HG03521 (cell line): ENCODE data around the gene RNF167.
"Not testable (repeated sequence)": the region's sequence is repeated elsewhere in the genome, so short reads cannot be mapped to it uniquely, and the experiment has no call there.

Source experiments
- ATAC-seq: cut with Tn5 transposase; IDR thresholded peaks from one replicate; pipeline ENCODE4 v1.9.1; 2021; ENCODE audit warnings: mild to moderate bottlenecking, moderate library complexity; ENCODE audit not compliant: unreplicated experiment

The RNF167 gene

GRCh38 chr17:4901648-4902344 is 38.3 kb upstream of the RNF167 start:
- ATAC-seq = no peak

DNA sequence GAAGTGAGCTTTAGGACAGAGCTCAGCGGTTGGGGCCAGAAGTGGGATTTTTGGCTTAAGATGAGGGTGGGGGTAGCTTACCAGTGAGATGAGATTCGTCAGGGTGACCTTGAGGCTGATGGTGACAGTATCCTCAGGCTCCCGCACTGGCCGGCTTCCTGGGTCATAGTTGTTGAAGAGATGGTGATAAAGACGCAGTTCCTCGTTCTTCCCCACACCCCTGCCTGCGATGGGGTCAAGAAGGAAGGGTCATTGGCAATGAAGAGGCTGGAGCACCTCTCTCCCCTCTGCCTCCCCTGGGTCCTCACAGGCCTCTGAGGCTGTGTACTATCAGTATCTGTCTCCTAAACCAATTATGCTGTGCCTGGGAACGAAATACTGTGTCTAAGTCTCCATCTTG is 37.5 kb upstream of the RNF167 start:
- no peak for ATAC-seq

DNA sequence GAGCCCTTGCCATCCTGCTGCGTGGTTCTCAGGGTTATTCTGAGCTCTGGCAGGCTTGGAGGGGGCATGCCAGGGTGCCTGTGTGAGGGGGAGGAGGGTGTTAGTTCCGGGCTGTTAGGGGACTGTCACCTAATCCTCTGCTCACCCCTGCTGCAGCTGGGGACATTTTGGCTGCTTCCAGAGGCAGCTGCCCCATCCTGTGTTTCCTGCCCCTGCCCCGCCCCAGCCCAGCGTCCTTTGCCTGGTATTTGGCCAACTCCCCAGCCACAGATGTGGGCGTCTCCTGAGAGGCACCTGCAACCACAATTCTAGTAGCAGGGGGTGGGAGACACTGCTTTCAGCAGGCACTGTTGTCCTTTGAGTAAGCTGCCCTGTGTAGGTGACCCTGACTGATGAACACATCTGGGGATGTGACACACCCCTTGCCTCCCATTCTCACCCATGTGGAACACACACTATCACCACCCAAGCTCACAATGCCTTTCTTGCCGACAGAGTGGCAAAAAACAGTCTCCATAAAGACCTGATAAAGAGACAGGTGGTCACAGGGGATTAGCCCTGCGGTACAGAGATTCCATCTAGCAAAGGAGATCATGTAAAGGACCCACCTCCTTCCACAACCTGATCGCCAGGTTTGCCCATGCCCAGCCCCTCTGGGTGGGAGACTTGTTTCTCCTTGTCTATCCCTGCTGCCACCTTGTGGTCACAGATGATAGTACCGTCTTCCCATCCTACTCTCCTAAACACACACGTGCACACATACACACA is 36.8 kb upstream of the RNF167 start, which contains the start of gene CHRNE:
CHRNE (minus strand) TSS at position 48 of the 768 bp plus-strand sequence; CDS start at position 13, 35 bp downstream.
- no peak for ATAC-seq

GRCh38 chr17:4906642-4907041 is 33.4 kb upstream of the RNF167 start:
- not testable (repeated sequence) for ATAC-seq

DNA sequence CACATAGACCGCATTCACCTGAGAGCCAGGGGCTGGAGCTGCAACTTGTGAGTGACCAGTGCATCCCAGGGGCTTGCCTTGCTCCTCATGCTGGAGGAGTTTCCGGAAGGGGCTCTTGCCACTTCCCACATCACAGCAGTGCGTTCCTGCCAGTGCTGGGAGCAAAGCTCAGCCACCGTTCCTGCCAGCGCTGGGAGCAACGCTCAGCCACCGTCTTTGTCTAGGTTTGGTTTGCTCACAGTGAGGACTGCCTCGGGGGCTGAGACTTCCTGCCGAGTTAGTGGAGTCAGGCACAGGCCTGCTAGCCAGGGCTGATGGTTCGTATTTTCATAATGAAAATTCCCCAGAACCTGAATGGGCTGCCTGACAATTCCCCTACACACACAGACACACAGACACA is 31.8 kb upstream of the RNF167 start:
- no peak for ATAC-seq

GRCh38 chr17:4908711-4909496 is 31.2 kb upstream of the RNF167 start:
- ATAC-seq = peak; percentile 72

DNA sequence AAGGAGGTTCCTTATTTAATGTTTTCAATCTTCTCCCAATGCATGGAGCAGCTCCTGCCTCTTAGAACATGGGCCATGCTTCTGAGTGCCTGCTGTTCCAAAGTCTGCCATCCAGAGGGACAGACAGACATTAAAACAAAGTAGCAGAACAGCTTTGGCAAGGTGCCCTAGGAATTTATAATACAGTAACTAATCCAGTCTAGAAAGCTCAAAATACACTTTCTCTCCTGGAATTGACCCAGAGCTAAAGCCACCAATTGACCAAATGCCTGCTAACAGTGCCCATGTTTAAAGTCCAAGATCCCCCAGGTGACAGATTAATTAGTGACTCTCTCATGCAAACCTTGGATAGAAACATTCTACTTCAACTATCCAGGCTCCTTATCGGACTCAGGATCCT is 26.1 kb upstream of the RNF167 start:
- no peak for ATAC-seq

DNA sequence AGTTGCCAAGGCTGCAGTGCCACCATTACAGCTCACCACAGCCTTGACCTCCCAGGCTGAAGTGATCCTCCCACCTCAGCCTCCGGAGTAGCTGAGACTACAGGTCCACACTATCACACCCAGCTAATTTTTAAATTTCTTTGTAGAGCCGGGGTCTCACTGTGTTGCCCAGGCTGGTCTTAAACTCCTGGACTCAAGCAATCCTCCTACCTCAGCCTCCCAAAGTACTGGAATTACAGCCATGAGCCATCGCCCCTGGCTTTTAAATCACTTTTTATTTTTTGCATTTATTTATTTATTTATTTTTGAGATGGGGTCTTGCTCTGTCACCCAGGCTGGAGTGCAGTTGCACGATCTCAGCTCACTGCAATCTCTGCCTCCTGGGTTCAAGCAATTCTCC is 25.5 kb upstream of the RNF167 start:
- ATAC-seq = not testable (repeated sequence)

DNA sequence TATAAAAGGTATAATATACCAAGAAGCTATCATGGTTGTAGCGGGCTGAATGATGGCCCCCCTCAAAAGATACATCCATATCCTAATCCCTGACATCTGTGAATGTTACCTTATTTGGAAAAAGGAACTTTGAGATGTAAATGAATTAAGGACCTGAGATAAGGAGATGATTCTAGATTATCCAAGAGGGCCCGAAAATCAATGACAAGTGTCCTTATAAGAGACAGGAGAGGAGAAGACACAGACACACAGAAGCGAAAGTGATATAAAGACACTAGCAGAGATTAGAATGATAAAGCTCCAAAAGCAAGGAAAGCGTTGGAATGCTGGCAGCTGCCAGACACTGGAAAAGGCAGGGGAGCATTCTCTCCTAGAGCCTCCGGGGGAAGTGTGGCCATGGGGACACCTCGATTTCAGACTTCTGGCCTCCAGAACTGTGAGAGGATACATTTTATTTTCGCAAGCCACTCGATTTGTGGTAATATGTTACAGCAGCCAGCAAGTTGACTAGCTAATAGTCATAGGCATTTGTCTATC is 20.5 kb upstream of the RNF167 start:
- no peak for ATAC-seq

- no peak for ATAC-seq
Observed at GRCh38 chr17:4920351-4921048, 19.6 kb upstream of the RNF167 start.

GRCh38 chr17:4921320-4921719 is 18.7 kb upstream of the RNF167 start:
- ATAC-seq = no peak

- ATAC-seq = not testable (repeated sequence)
Observed at GRCh38 chr17:4926577-4927335, 13.3 kb upstream of the RNF167 start.

DNA sequence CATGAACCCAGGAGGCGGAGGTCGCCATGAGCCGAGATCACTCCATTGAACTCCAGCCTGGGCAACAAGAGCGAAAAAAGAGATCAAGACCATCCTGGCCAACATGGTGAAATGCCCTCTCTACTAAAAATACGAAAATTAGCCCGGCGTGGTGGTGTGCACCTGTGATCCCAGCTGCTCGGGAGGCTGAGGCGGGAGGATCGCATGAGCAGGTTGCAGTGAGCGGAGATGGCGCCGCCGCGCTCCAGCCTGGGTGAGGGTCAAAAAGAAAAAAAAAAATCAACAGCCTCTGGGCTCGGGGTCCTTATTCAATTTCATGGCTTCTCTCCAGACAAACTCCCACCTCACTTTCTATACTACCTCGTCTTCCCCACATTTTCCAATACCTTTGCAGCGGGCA is 11.2 kb upstream of the RNF167 start:
- ATAC-seq = no peak

DNA sequence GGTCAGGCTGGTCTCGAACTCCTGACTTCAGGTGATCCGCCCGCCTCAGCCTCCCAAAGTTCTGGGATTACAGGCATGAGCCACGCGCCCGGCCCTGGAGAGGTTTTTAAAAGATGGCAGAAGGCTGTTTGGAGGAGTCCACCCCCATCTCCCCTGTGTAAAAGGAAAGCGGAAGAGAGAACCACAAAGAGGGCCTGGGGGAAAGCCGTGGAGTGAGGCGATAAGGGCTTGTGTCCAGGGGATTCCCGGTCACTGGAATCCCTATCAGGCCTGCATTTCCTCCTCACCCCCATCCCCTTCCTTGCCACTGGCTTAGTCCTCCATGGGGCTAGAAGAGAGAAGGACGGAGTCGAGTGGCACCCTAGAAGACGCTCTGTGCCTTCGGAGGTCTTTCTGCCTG is 8.1 kb upstream of the RNF167 start, which contains the start of gene GP1BA:
GP1BA (plus strand) TSS at position 315 of the 400 bp plus-strand sequence. CDS start 328 bp downstream, outside the sequence.
- ATAC-seq = no peak

DNA sequence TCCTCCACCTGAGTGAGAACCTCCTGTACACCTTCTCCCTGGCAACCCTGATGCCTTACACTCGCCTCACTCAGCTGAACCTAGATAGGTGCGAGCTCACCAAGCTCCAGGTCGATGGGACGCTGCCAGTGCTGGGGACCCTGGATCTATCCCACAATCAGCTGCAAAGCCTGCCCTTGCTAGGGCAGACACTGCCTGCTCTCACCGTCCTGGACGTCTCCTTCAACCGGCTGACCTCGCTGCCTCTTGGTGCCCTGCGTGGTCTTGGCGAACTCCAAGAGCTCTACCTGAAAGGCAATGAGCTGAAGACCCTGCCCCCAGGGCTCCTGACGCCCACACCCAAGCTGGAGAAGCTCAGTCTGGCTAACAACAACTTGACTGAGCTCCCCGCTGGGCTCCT is 7.3 kb upstream of the RNF167 start:
- no peak for ATAC-seq

DNA sequence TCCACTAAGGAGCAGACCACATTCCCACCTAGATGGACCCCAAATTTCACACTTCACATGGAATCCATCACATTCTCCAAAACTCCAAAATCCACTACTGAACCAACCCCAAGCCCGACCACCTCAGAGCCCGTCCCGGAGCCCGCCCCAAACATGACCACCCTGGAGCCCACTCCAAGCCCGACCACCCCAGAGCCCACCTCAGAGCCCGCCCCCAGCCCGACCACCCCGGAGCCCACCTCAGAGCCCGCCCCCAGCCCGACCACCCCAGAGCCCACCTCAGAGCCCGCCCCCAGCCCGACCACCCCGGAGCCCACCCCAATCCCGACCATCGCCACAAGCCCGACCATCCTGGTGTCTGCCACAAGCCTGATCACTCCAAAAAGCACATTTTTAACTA is 6.4 kb upstream of the RNF167 start:
- no peak for ATAC-seq

DNA sequence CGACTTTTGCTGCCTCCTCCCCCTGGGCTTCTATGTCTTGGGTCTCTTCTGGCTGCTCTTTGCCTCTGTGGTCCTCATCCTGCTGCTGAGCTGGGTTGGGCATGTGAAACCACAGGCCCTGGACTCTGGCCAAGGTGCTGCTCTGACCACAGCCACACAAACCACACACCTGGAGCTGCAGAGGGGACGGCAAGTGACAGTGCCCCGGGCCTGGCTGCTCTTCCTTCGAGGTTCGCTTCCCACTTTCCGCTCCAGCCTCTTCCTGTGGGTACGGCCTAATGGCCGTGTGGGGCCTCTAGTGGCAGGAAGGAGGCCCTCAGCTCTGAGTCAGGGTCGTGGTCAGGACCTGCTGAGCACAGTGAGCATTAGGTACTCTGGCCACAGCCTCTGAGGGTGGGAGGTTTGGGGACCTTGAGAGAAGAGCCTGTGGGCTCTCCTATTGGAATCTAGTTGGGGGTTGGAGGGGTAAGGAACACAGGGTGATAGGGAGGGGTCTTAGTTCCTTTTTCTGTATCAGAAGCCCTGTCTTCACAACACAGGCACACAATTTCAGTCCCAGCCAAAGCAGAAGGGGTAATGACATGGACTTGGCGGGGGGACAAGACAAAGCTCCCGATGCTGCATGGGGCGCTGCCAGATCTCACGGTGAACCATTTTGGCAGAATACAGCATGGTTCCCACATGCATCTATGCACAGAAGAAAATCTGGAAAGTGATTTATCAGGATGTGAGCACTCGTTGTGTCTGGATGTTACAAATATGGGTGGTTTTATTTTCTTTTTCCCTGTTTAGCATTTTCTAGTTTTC is 5.7 kb upstream of the RNF167 start:
- no peak for ATAC-seq

DNA sequence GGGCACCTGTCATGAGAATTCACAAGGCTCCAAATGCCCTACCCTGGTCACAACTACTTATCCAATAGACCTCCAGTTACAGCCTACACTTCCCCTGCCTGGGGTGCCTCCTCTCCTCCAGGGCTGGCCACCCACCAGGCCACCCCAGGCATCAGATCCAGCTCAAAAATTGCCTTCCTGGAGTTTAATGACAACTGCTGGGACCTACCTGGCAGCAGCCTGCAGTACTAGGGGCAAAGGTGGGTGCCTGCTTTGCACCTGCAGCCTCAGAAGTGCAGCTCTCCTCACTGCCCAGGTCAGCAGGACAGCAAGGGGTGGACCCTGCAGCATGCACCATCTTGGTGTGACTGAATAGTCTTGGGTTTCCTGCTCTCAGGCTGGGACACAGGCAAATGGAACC is 4.4 kb upstream of the RNF167 start:
- ATAC-seq = no peak

- no peak for ATAC-seq
Observed at GRCh38 chr17:4936436-4936835, 3.6 kb upstream of the RNF167 start.
